GM23338 (cell line): ENCODE measurements around the gene MYOM1. TPM values are rescaled to one million over a fixed set of nuclear protein-coding genes. Genes with fewer than 3 reads are reported as not detected.

ENCODE experiments used
- ATAC-seq: fragments of 200-7000 bp; cut with Tn5 transposase; 3 replicates; pipeline ENCODE4 v1.9.1; 2020
- DNase-seq: peaks from one replicate; pipeline ENCODE4 v3.0.0-alpha.2; 2015; ENCODE audit warnings: low spot score
- H2AFZ ChIP-seq: fragments of 200-600 bp; sonication (generic); 2 replicates; pipeline ENCODE4 v1.8.0; 2016; ENCODE audit warnings: antibody characterized with exemption, mild to moderate bottlenecking, moderate library complexity
- H3F3A ChIP-seq: fragments of 200-600 bp; sonication (generic); replicated peaks from 2 replicates; pipeline ENCODE4 v1.8.0; 2017; ENCODE audit warnings: antibody characterized with exemption, mixed run types, low read depth
- H3K27ac ChIP-seq: fragments of 200-600 bp; sonication (generic); 2 replicates; pipeline ENCODE4 v1.6.1; 2016; ENCODE audit warnings: low read depth
- H3K27me3 ChIP-seq: fragments of 200-600 bp; sonication (generic); 2 replicates; pipeline ENCODE4 v1.8.0; 2016; ENCODE audit warnings: mild to moderate bottlenecking, mixed run types, moderate library complexity; ENCODE audit not compliant: insufficient read depth
- H3K36me3 ChIP-seq: fragments of 200-600 bp; sonication (generic); 2 replicates; pipeline ENCODE4 v1.8.0; 2016; ENCODE audit warnings: mild to moderate bottlenecking; ENCODE audit not compliant: insufficient read depth
- H3K4me1 ChIP-seq: fragments of 200-600 bp; sonication (generic); 2 replicates; pipeline ENCODE4 v1.8.0; 2016; ENCODE audit warnings: mild to moderate bottlenecking, moderate library complexity; ENCODE audit not compliant: insufficient read depth
- H3K4me2 ChIP-seq: fragments of 200-600 bp; sonication (generic); 2 replicates; pipeline ENCODE4 v1.7.1; 2017; ENCODE audit warnings: mixed run types
- H3K4me3 ChIP-seq: fragments of 200-600 bp; sonication (generic); 2 replicates; pipeline ENCODE4 v1.6.1; 2016; ENCODE audit warnings: mixed run types
- H3K79me2 ChIP-seq: fragments of 200-600 bp; sonication (generic); replicated peaks from 2 replicates; pipeline ENCODE4 v1.8.0; 2017; ENCODE audit warnings: mild to moderate bottlenecking; ENCODE audit not compliant: insufficient read depth
- H3K9me2 ChIP-seq: fragments of 200-600 bp; sonication (generic); 2 replicates; pipeline ENCODE4 v1.8.0; 2017; ENCODE audit not compliant: insufficient read depth
- H4K20me1 ChIP-seq: fragments of 200-600 bp; sonication (generic); replicated peaks from 2 replicates; pipeline ENCODE4 v1.8.0; 2017; ENCODE audit warnings: mild to moderate bottlenecking; ENCODE audit not compliant: insufficient read depth
- H3K27ac Mint-ChIP-seq: 2 replicates; pipeline ENCODE4 v1.8.0; 2020; ENCODE audit warnings: inconsistent platforms, mild to moderate bottlenecking, moderate library complexity, mixed read lengths
- H3K27me3 Mint-ChIP-seq: 3 replicates; pipeline ENCODE4 v1.8.0; 2022; ENCODE audit warnings: low read depth, mild to moderate bottlenecking, moderate library complexity, mixed read lengths, inconsistent platforms; ENCODE audit not compliant: insufficient read depth, poor library complexity
- H3K36me3 Mint-ChIP-seq: 3 replicates; pipeline ENCODE4 v1.8.0; 2021; ENCODE audit warnings: low read depth, mild to moderate bottlenecking, inconsistent platforms, moderate library complexity, mixed read lengths
- H3K4me1 Mint-ChIP-seq: 3 replicates; pipeline ENCODE4 v1.8.0; 2020; ENCODE audit warnings: mild to moderate bottlenecking, inconsistent platforms, mixed read lengths
- H3K4me3 Mint-ChIP-seq: 3 replicates; pipeline ENCODE4 v1.8.0; 2021; ENCODE audit warnings: moderate library complexity, mild to moderate bottlenecking, inconsistent platforms, mixed read lengths
- H3K9me3 Mint-ChIP-seq: 3 replicates; pipeline ENCODE4 v1.8.0; 2020; ENCODE audit warnings: moderate library complexity, mild to moderate bottlenecking, inconsistent platforms, mixed read lengths
- CREB1 ChIP-seq: fragments of 250-450 bp; sonication (Bioruptor Pico); IDR thresholded peaks from 2 replicates; pipeline ENCODE4 v1.5.0; 2020; ENCODE audit warnings: low read depth, mild to moderate bottlenecking, moderate library complexity
- CTCF ChIP-seq, 2 experiments: fragments of 200-600 bp in 1 of 2; sonication (generic) in 1 of 2; conservative IDR thresholded peaks; 2 replicates each; pipeline versions ENCODE4 v1.5.1 to v1.6.1; 2016 to 2017; ENCODE audit warnings: antibody characterized with exemption in 2 of 2, low read depth in 2 of 2, mild to moderate bottlenecking in 2 of 2, moderate library complexity in 1 of 2
- EZH2 ChIP-seq: fragments of 200-600 bp; sonication (generic); IDR thresholded peaks from one replicate; pipeline ENCODE4 v1.8.0; 2017; ENCODE audit warnings: antibody characterized with exemption, mild to moderate bottlenecking, low read depth; ENCODE audit not compliant: unreplicated experiment
- EZH2phosphoT487 ChIP-seq: fragments of 200-600 bp; sonication (generic); IDR thresholded peaks from one replicate; pipeline ENCODE4 v1.8.1; 2018; ENCODE audit warnings: antibody characterized with exemption; ENCODE audit not compliant: unreplicated experiment
- NANOG ChIP-seq: IDR thresholded peaks from 2 replicates; pipeline ENCODE4 v1.6.1; 2016; ENCODE audit warnings: antibody characterized with exemption, borderline replicate concordance
- POLR2AphosphoS5 ChIP-seq: IDR thresholded peaks from 2 replicates; pipeline ENCODE4 v1.6.1; 2016; ENCODE audit warnings: antibody characterized with exemption, low read depth
- REST ChIP-seq: IDR thresholded peaks from one replicate; pipeline ENCODE4 v1.6.1; 2018; ENCODE audit warnings: antibody characterized with exemption; ENCODE audit not compliant: unreplicated experiment
- STAT1 ChIP-seq: IDR thresholded peaks from one replicate; pipeline ENCODE4 v1.6.1; 2016; ENCODE audit warnings: antibody characterized with exemption; ENCODE audit not compliant: unreplicated experiment
- ZNF114 ChIP-seq: fragments of 250-450 bp; sonication (Bioruptor Pico); IDR thresholded peaks from 2 replicates; pipeline ENCODE4 v1.5.0; 2020; ENCODE audit warnings: mild to moderate bottlenecking, moderate library complexity
- ZNF331 ChIP-seq: fragments of 250-450 bp; sonication (Bioruptor Pico); IDR thresholded peaks from 2 replicates; pipeline ENCODE4 v1.5.0; 2020; ENCODE audit warnings: low read depth, mild to moderate bottlenecking, moderate library complexity
- polyA plus RNA-seq: library from polyadenylated mRNA; unstranded; fragments of >200 nt; fragmentation: Nextera tagmentation; extraction: Ambion mirVana; gene quantifications from 2 replicates; pipeline ENCODE4 v1.2.1, GENCODE V29; 2016
- total RNA-seq: library from RNA; depleted of rRNA; stranded (reverse); fragments of >200 nt; shearing (Covaris generic); gene quantifications from 2 replicates; pipeline ENCODE4 v1.2.3, GENCODE V29; 2014

Gene MYOM1
- total and polyA plus RNA-seq, 2 experiments from 2014 or later = 0.27 to 0.38 TPM

GRCh38 chr18:3213300-3214059, 6.3 kb downstream of the MYOM1 start:
- H3K27ac Mint-ChIP-seq = no peak overlapping the region
- Histone ChIP-seq H4K20me1 (no peaks in the 10 kb centered on the region), H3F3A (no peaks in the 10 kb centered on the region), H3K4me3 (no peak overlapping the region), H3K9me2 (no peaks in the 10 kb centered on the region; the same call in 1 of the 2 replicates), H3K36me3 (no peaks in the 10 kb centered on the region), H3K27ac (no peak overlapping the region), H3K4me2 (no peak overlapping the region), H2AFZ (no peak overlapping the region), H3K79me2 (no peaks in the 10 kb centered on the region), H3K27me3 (no peaks in the 10 kb centered on the region), H3K4me1 (no peaks in the 10 kb centered on the region; the same call in 1 of the 2 replicates)
- no peaks in the 10 kb centered on the region for H3K27me3 Mint-ChIP-seq
- DNase-seq (no peak), ATAC-seq (no peak)
- no peaks in the 10 kb centered on the region for H3K36me3 Mint-ChIP-seq
- TF ChIP-seq CTCF (conservative IDR thresholded peaks at IDR 0.05; ENCODE audit: low read depth in 2 of 2) (no peak), ZNF114 (no peak), CREB1 (CRISPR knock-in tag) (no peak), STAT1 (no peak), EZH2 (no peak), ZNF331 (CRISPR knock-in tag) (no peak), NANOG (no peak), REST (no peak), EZH2phosphoT487 (no peak)
- no peaks in the 10 kb centered on the region for H3K9me3 Mint-ChIP-seq
- peaks cover 12% of the 10 kb centered on the region for H3K4me1 Mint-ChIP-seq
- no peak overlapping the region for H3K4me3 Mint-ChIP-seq

GRCh38 chr18:3212657-3213056, 7.1 kb downstream of the MYOM1 start:
- H3K27ac Mint-ChIP-seq = no peak overlapping the region
- TF ChIP-seq NANOG (no peak), STAT1 (no peak), CTCF (conservative IDR thresholded peaks at IDR 0.05; ENCODE audit: low read depth in 2 of 2) (no peak), POLR2AphosphoS5 (no peak)

More at GRCh38 chr18:3212657-3213056, 7.1 kb downstream of the MYOM1 start:
- DNase-seq (no peak), ATAC-seq (no peak)
- H3K9me2 ChIP-seq = no peaks in the 10 kb centered on the region; the same call in 1 of the 2 replicates
- H3K36me3 ChIP-seq = no peaks in the 10 kb centered on the region
- no peak overlapping the region for H3K4me3 ChIP-seq
- peaks cover 9% of the 10 kb centered on the region for H3K4me1 Mint-ChIP-seq
- no peaks in the 10 kb centered on the region for H3K9me3 Mint-ChIP-seq
- H2AFZ ChIP-seq = no peak overlapping the region
- no peaks in the 10 kb centered on the region for H4K20me1 ChIP-seq
- H3K27me3 ChIP-seq = no peaks in the 10 kb centered on the region
- no peaks in the 10 kb centered on the region for H3K36me3 Mint-ChIP-seq
- no peak overlapping the region for H3K4me2 ChIP-seq
- no peaks in the 10 kb centered on the region for H3K27me3 Mint-ChIP-seq
- H3K79me2 ChIP-seq = no peaks in the 10 kb centered on the region
- H3K4me1 ChIP-seq = no peaks in the 10 kb centered on the region; the same call in 1 of the 2 replicates
- H3F3A ChIP-seq = no peaks in the 10 kb centered on the region
- H3K27ac ChIP-seq = no peak overlapping the region
- no peak overlapping the region for H3K4me3 Mint-ChIP-seq
